Body of pancreas (tissue), 4 donors: Measurements from ENCODE around the gene STRBP. TPM values are rescaled to one million over a fixed set of nuclear protein-coding genes. Genes with fewer than 3 reads are reported as not detected.

Experiments
- ATAC-seq: fragments of 150-250 bp; one replicate; pipeline ENCODE4 v1.9.1; 2016
- DNase-seq, 4 donors: peaks; one replicate each; pipeline ENCODE4 v3.0.0-alpha.2; 2019
- H3K27ac ChIP-seq, 4 donors: fragments of 200-600 bp; sonication (generic); 1 replicate in 3 of 4; 2 replicates in 1 of 4; pipeline versions ENCODE4 v1.5.1 to v1.6.1; 2016 to 2019; ENCODE audit warnings: mild to moderate bottlenecking in 1 of 4, mixed read lengths in 1 of 4, moderate library complexity in 1 of 4
- H3K27me3 ChIP-seq, 2 donors: fragments of 200-600 bp; sonication (generic); one replicate each; pipeline ENCODE4 v1.6.0; 2016; ENCODE audit warnings: mild to moderate bottlenecking in 1 of 2
- H3K36me3 ChIP-seq, 2 donors: fragments of 200-600 bp; sonication (generic); replicated peaks in 1 of 2; 2 replicates each; pipeline ENCODE4 v1.5.1; 2016; ENCODE audit warnings: low read depth in 2 of 2; ENCODE audit not compliant: insufficient read depth in 1 of 2
- H3K4me1 ChIP-seq: fragments of 200-600 bp; sonication (generic); one replicate; pipeline ENCODE4 v1.6.0; 2016
- H3K4me3 ChIP-seq, 2 donors: fragments of 200-600 bp; sonication (generic); 1 replicate in 1 of 2; 2 replicates in 1 of 2; pipeline ENCODE4 v1.5.1; 2016 to 2019
- H3K9me3 ChIP-seq, 3 donors: fragments of 200-600 bp; sonication (generic); 1 replicate in 2 of 3; 2 replicates in 1 of 3; pipeline ENCODE4 v1.5.1; 2016
- CTCF ChIP-seq, 7 experiments: fragments of 450-650 bp in 4 of 7; fragments of 200-600 bp in 3 of 7; sonication (generic) in 3 of 7; IDR thresholded peaks; one replicate each; pipeline ENCODE4 v1.5.1; 2016 to 2019; ENCODE audit warnings: antibody characterized with exemption in 7 of 7
- POLR2A ChIP-seq, 3 donors: fragments of 450-650 bp; IDR thresholded peaks; one replicate each; pipeline ENCODE4 v1.6.1; 2016; ENCODE audit warnings: antibody characterized with exemption in 3 of 3, mild to moderate bottlenecking in 2 of 3
- WGBS, 2 donors: methylation state at CpG; one replicate each; pipeline ENCODE4 v1.1.5; 2017; 5-methylcytosine and 5-hydroxymethylcytosine counted together
- intact Hi-C: fragments of 100-400 bp; cut with DNase I; formaldehyde crosslinking; loops from one replicate; pipeline ENCODE4 v1.15.1; 2023
- total RNA-seq, 2 donors: library from RNA; depleted of rRNA; stranded (reverse); fragments of >200 nt; gene quantifications; one replicate each; pipeline ENCODE4 v1.1.0, GENCODE V29; 2016

The STRBP gene
- total RNA-seq, 2 donors from 2014 or later, result 11.5 to 13.5 TPM

GRCh38 chr9:123217128-123217654, 51.2 kb downstream of the STRBP start:
- ATAC-seq (no peak), DNase-seq (no peak)
- Histone ChIP-seq H3K27me3 (no peaks in the 10 kb centered on the region), H3K4me1 (peaks cover 13% of the 10 kb centered on the region), H3K27ac (no peak overlapping the region), H3K36me3 (no peaks in the 10 kb centered on the region), H3K9me3 (no peaks in the 10 kb centered on the region), H3K4me3 (no peak overlapping the region)
- WGBS, 2 donors, result 42 to 56% methylated on average over 2 of the region's 2 CpGs
- intact Hi-C loops, result no loop called here
- no peak for TF ChIP-seq CTCF (IDR thresholded peaks at IDR 0.05)
- TF ChIP-seq POLR2A (IDR thresholded peaks at IDR 0.05), result no peak

GRCh38 chr9:123216251-123216797, 52.1 kb downstream of the STRBP start:
- intact Hi-C loops, result no loop called here
- 68 to 72% methylated on average over 5 of the region's 5 CpGs for WGBS, 2 donors
- no peak for TF ChIP-seq CTCF (IDR thresholded peaks at IDR 0.05)

GRCh38 chr9:123211081-123211480, 57.3 kb downstream of the STRBP start:
- H3K36me3 ChIP-seq, result no peaks in the 10 kb centered on the region
- no peaks in the 10 kb centered on the region for H3K9me3 ChIP-seq
- no peak overlapping the region for H3K4me3 ChIP-seq
- H3K27me3 ChIP-seq, result no peaks in the 10 kb centered on the region
- intact Hi-C loops, result no loop called here
- no peak overlapping the region for H3K27ac ChIP-seq
- 88 to 92% methylated on average over 3 of the region's 3 CpGs for WGBS, 2 donors
- no peak for ATAC-seq
- no peak for DNase-seq
- H3K4me1 ChIP-seq, result no peaks in the 10 kb centered on the region
- TF ChIP-seq POLR2A (IDR thresholded peaks at IDR 0.05), result no peak
- no peak for TF ChIP-seq CTCF (IDR thresholded peaks at IDR 0.05)

More at GRCh38 chr9:123216251-123216797, 52.1 kb downstream of the STRBP start:
- Histone ChIP-seq H3K9me3 (no peaks in the 10 kb centered on the region), H3K4me1 (peaks cover 13% of the 10 kb centered on the region), H3K4me3 (no peak overlapping the region), H3K36me3 (no peaks in the 10 kb centered on the region), H3K27ac (no peak overlapping the region), H3K27me3 (no peaks in the 10 kb centered on the region)
- DNase-seq (no peak), ATAC-seq (no peak)

- Histone ChIP-seq H3K4me3 (no peak overlapping the region), H3K4me1 (no peaks in the 10 kb centered on the region), H3K27me3 (no peaks in the 10 kb centered on the region), H3K36me3 (no peaks in the 10 kb centered on the region), H3K27ac (no peak overlapping the region), H3K9me3 (no peaks in the 10 kb centered on the region)
- TF ChIP-seq POLR2A (IDR thresholded peaks at IDR 0.05) (no peak), CTCF (IDR thresholded peaks at IDR 0.05) (no peak)
- 89 to 94% methylated on average over 1 of the region's 1 CpG for WGBS, 2 donors
- intact Hi-C loops, result no loop called here
- DNase-seq (no peak), ATAC-seq (no peak)
Measured at GRCh38 chr9:123208626-123209174, 59.7 kb downstream of the STRBP start.

GRCh38 chr9:123206065-123206464, 62.3 kb downstream of the STRBP start:
- no peaks in the 10 kb centered on the region for H3K4me1 ChIP-seq
- H3K9me3 ChIP-seq, result no peaks in the 10 kb centered on the region
- ATAC-seq (no peak), DNase-seq (no peak)
- H3K36me3 ChIP-seq, result no peaks in the 10 kb centered on the region
- no peak overlapping the region for H3K27ac ChIP-seq
- H3K27me3 ChIP-seq, result no peaks in the 10 kb centered on the region
- H3K4me3 ChIP-seq, result no peak overlapping the region
- TF ChIP-seq POLR2A (IDR thresholded peaks at IDR 0.05) (no peak), CTCF (IDR thresholded peaks at IDR 0.05) (no peak)
- intact Hi-C loops, result no loop called here
- 97 to 98% methylated on average over 6 of the region's 6 CpGs for WGBS, 2 donors
